H1 (cell line): ENCODE data around the gene RALGAPB. TPM values are rescaled to one million over a fixed set of nuclear protein-coding genes. Genes with fewer than 3 reads are reported as not detected.

Experiments used
- CTCF ChIA-PET: fragments of 300-600 bp; sonication (Branson Sonifier 250); formaldehyde crosslinking; loops from one replicate; lab custom pipeline; 2021; ENCODE audit not compliant: partially characterized antibody; lab: Charles Lee
- POLR2A ChIA-PET: fragments of 300-600 bp; sonication (Branson Sonifier 250); formaldehyde crosslinking; loops from one replicate; lab custom pipeline; 2021; ENCODE audit warnings: inconsistent platforms; ENCODE audit not compliant: partially characterized antibody; lab: Charles Lee
- DNase-seq, 2 experiments: peaks; one replicate each; pipeline versions ENCODE4 v3.0.0 to v3.0.0-alpha.2; 2010 to 2022; ENCODE audit warnings: low spot score in 2 of 2, low read depth in 1 of 2, mixed read lengths in 1 of 2
- FAIRE-seq: peaks from 2 replicates; lab custom pipeline; 2011; peaks lifted over from hg19 to GRCh38; lab: Jason Lieb, UNC
- H2AFZ ChIP-seq: 2 replicates; pipeline ENCODE4 v1.8.1; 2012; ENCODE audit warnings: low read length, inconsistent platforms
- H2AK5ac ChIP-seq: 2 replicates; pipeline ENCODE4 v1.6.1; 2013; ENCODE audit warnings: low read depth, low read length
- H2BK120ac ChIP-seq: replicated peaks from 2 replicates; pipeline ENCODE3; 2013; ENCODE audit warnings: low read depth, low read length, inconsistent platforms
- H2BK12ac ChIP-seq: 2 replicates; pipeline ENCODE4 v1.6.1; 2013; ENCODE audit warnings: low read depth, low read length
- H2BK15ac ChIP-seq: 2 replicates; pipeline ENCODE4 v1.6.1; 2013; ENCODE audit warnings: low read length
- H2BK20ac ChIP-seq: 2 replicates; pipeline ENCODE4 v1.6.1; 2013; ENCODE audit warnings: low read length
- H2BK5ac ChIP-seq: 2 replicates; pipeline ENCODE4 v1.6.1; 2013; ENCODE audit warnings: low read depth, low read length
- H3K14ac ChIP-seq: 2 replicates; pipeline ENCODE4 v1.6.1; 2013; ENCODE audit warnings: inconsistent platforms; ENCODE audit not compliant: insufficient read length
- H3K18ac ChIP-seq: 2 replicates; pipeline ENCODE4 v1.6.1; 2013; ENCODE audit warnings: low read length; ENCODE audit errors: extremely low read depth
- H3K23ac ChIP-seq: 2 replicates; pipeline ENCODE4 v1.6.1; 2013; ENCODE audit warnings: inconsistent platforms; ENCODE audit not compliant: insufficient read length
- H3K23me2 ChIP-seq: 2 replicates; pipeline ENCODE4 v1.6.1; 2013; ENCODE audit warnings: low read depth, low read length
- H3K27ac ChIP-seq: 2 replicates; pipeline ENCODE4 v1.6.1; 2011; ENCODE audit warnings: low read depth, low read length, inconsistent platforms
- H3K27me3 ChIP-seq, 4 experiments: replicated peaks in 1 of 4; 1 replicate in 1 of 4; 2 replicates in 3 of 4; pipeline versions ENCODE4 v1.6.1 to v1.8.1; 2011 to 2013; ENCODE audit warnings: low read length in 3 of 4, mild to moderate bottlenecking in 3 of 4, inconsistent platforms in 2 of 4, mixed read lengths in 2 of 4, moderate library complexity in 1 of 4; ENCODE audit not compliant: control insufficient read depth in 3 of 4, insufficient read depth in 3 of 4; ENCODE audit errors: extremely low read depth in 1 of 4
- H3K36me3 ChIP-seq, 4 experiments: 2 replicates each; pipeline versions ENCODE4 v1.6.1 to v1.8.1; 2011 to 2013; ENCODE audit warnings: mild to moderate bottlenecking in 4 of 4, low read length in 3 of 4, moderate library complexity in 2 of 4, control low read depth in 1 of 4, inconsistent platforms in 1 of 4; ENCODE audit not compliant: insufficient read depth in 4 of 4, control insufficient read depth in 2 of 4
- H3K4ac ChIP-seq: replicated peaks from 2 replicates; pipeline ENCODE3; 2013; ENCODE audit warnings: low read length, low read depth, mixed read lengths, inconsistent platforms; ENCODE audit not compliant: insufficient read length
- H3K4me1 ChIP-seq, 4 experiments: replicated peaks in 1 of 4; 1 replicate in 1 of 4; 2 replicates in 3 of 4; pipeline versions ENCODE4 v1.6.1 to v1.8.1; 2011 to 2013; ENCODE audit warnings: low read length in 3 of 4, inconsistent platforms in 2 of 4, mixed read lengths in 1 of 4; ENCODE audit not compliant: insufficient read depth in 4 of 4, control insufficient read depth in 3 of 4
- H3K4me2 ChIP-seq, 2 experiments: 2 replicates each; pipeline versions ENCODE4 v1.6.1 to v1.8.1; 2011 to 2013; ENCODE audit warnings: low read depth in 2 of 2, low read length in 2 of 2, control low read depth in 1 of 2, inconsistent platforms in 1 of 2, mild to moderate bottlenecking in 1 of 2; ENCODE audit not compliant: insufficient read depth in 1 of 2
- H3K4me3 ChIP-seq, 4 experiments: fragments of 200-600, 300-600 bp in 1 of 4; sonication (generic), shearing (Covaris generic), sonication (Bioruptor Twin) in 1 of 4; 2 replicates each; pipeline versions ENCODE4 v1.5.1 to v1.8.1; 2011 to 2016; ENCODE audit warnings: low read length in 4 of 4, low read depth in 3 of 4, control low read depth in 2 of 4, inconsistent platforms in 2 of 4, mild to moderate bottlenecking in 2 of 4, mixed read lengths in 1 of 4, moderate library complexity in 1 of 4; ENCODE audit not compliant: insufficient read depth in 2 of 4; ENCODE audit errors: extremely low read depth in 1 of 4
- H3K56ac ChIP-seq: replicated peaks from 2 replicates; pipeline ENCODE3; 2013; ENCODE audit warnings: low read depth, mild to moderate bottlenecking, mixed read lengths, low read length, inconsistent platforms; ENCODE audit not compliant: insufficient read length
- H3K79me1 ChIP-seq: 2 replicates; pipeline ENCODE4 v1.6.1; 2013; ENCODE audit warnings: low read depth, low read length, control low read depth
- H3K79me2 ChIP-seq, 2 experiments: 2 replicates each; pipeline versions ENCODE4 v1.6.1 to v1.8.1; 2012 to 2013; ENCODE audit warnings: low read length in 2 of 2, mild to moderate bottlenecking in 2 of 2, inconsistent platforms in 1 of 2; ENCODE audit not compliant: insufficient read depth in 2 of 2, control insufficient read depth in 1 of 2
- H3K9ac ChIP-seq, 4 experiments: replicated peaks in 1 of 4; 1 replicate in 1 of 4; 2 replicates in 3 of 4; pipeline versions ENCODE4 v1.6.1 to v1.8.1; 2011 to 2013; ENCODE audit warnings: low read depth in 3 of 4, low read length in 3 of 4, control low read depth in 2 of 4, mild to moderate bottlenecking in 2 of 4, moderate library complexity in 2 of 4, inconsistent platforms in 1 of 4; ENCODE audit errors: extremely low read depth in 1 of 4
- H3K9me3 ChIP-seq, 2 experiments: 2 replicates each; pipeline versions ENCODE4 v1.6.1 to v1.8.1; 2012 to 2013; ENCODE audit warnings: mild to moderate bottlenecking in 2 of 2, moderate library complexity in 2 of 2, control low read depth in 1 of 2, inconsistent platforms in 1 of 2, low read depth in 1 of 2, low read length in 1 of 2, mixed read lengths in 1 of 2; ENCODE audit not compliant: insufficient read depth in 2 of 2
- H4K20me1 ChIP-seq, 2 experiments: replicated peaks in 1 of 2; 2 replicates each; pipeline versions ENCODE3 to v1.8.1; 2011 to 2013; ENCODE audit warnings: inconsistent platforms in 2 of 2, low read length in 2 of 2, mild to moderate bottlenecking in 1 of 2; ENCODE audit not compliant: insufficient read depth in 2 of 2, control insufficient read depth in 1 of 2
- H4K5ac ChIP-seq: 2 replicates; pipeline ENCODE4 v1.6.1; 2013; ENCODE audit warnings: low read length, low read depth, mixed read lengths, inconsistent platforms; ENCODE audit not compliant: insufficient read length
- H4K8ac ChIP-seq: 2 replicates; pipeline ENCODE4 v1.8.0; 2013; ENCODE audit warnings: mild to moderate bottlenecking, moderate library complexity, low read length, inconsistent platforms; ENCODE audit not compliant: insufficient read depth; ENCODE audit errors: extremely low read depth
- H4K91ac ChIP-seq: replicated peaks from 2 replicates; pipeline ENCODE3; 2013; ENCODE audit warnings: low read length, mixed read lengths, inconsistent platforms; ENCODE audit not compliant: insufficient read length
- ASH2L ChIP-seq: fragments of 200-600, 300-600 bp; sonication (generic); IDR thresholded peaks from one replicate; pipeline ENCODE4 v1.7.1; 2017; ENCODE audit warnings: low read length
- BRCA1 ChIP-seq: IDR thresholded peaks from 2 replicates; pipeline ENCODE4 v1.6.1; 2012; ENCODE audit warnings: low read depth, low read length, improper control_type of control experiment
- CTCF ChIP-seq, 3 experiments: IDR thresholded peaks; 1 replicate in 2 of 3; 2 replicates in 1 of 3; pipeline versions ENCODE4 v1.5.1 to v1.6.1; 2011; ENCODE audit warnings: low read length in 3 of 3, mild to moderate bottlenecking in 3 of 3, inconsistent platforms in 2 of 3, low read depth in 1 of 3, moderate library complexity in 1 of 3; ENCODE audit not compliant: insufficient read depth in 1 of 3; ENCODE audit errors: control extremely low read depth in 1 of 3
- EGR1 ChIP-seq: IDR thresholded peaks from 2 replicates; pipeline ENCODE4 v1.6.1; 2011; ENCODE audit warnings: low read depth, low read length, borderline replicate concordance
- MAFK ChIP-seq: IDR thresholded peaks from 2 replicates; pipeline ENCODE4 v1.6.1; 2012; ENCODE audit warnings: low read depth, mild to moderate bottlenecking, improper control_type of control experiment, low read length
- TAF7 ChIP-seq: optimal IDR thresholded peaks from 2 replicates; pipeline ENCODE3; 2011; ENCODE audit warnings: low read depth, mild to moderate bottlenecking, inconsistent platforms, low read length, moderate library complexity, borderline replicate concordance
- WGBS, 2 experiments: shearing (Covaris generic) in 1 of 2; methylation state at CpG; one replicate each; pipeline versions ENCODE4 v1.1.6 to v1.1.7; 2013 to 2015; ENCODE audit warnings: low lambda C conversion rate in 2 of 2, mixed read lengths in 2 of 2, inconsistent platforms in 1 of 2, low coverage in 1 of 2, missing lambda C conversion rate in 1 of 2; ENCODE audit not compliant: insufficient replicate concordance in 2 of 2, insufficient coverage in 1 of 2, insufficient read length in 1 of 2; ENCODE audit errors: extremely low coverage in 1 of 2, missing lambda C conversion rate in 1 of 2; 5-methylcytosine and 5-hydroxymethylcytosine counted together
- polyA plus RNA-seq, 7 experiments: library from polyadenylated mRNA; depleted of rRNA in 3 of 7; stranded (reverse) in 5 of 7; unstranded in 2 of 7; fragments of >200 nt in 5 of 7; fragments of 200-250 nt in 2 of 7; gene quantifications; 1 replicate in 5 of 7; 2 replicates in 1 of 7; 4 replicates in 1 of 7; pipeline versions ENCODE4 v1.2.1 to v1.2.3, GENCODE V29; 2011 to 2013; ENCODE audit warnings: missing spikeins in 2 of 7, mixed read lengths in 2 of 7
- total RNA-seq: library from RNA; stranded (reverse); fragmentation: NEBNext Ultra II Directional; extraction: Animal tissue kit (Norgen Biotek cat#: 25700); gene quantifications from 2 replicates; pipeline ENCODE4 v1.2.1, GENCODE V29; 2021

The RALGAPB gene
- total and polyA plus RNA-seq, 2 of the 8 experiments (the other 6 are each of a cell fraction or from before 2014, with no cell fraction given): 10.6 to 35.1 TPM

GRCh38 chr20:38452880-38453624, 19.6 kb upstream of the RALGAPB start:
- peaks cover 0 to 15% (median 6%) of the 10 kb centered on the region in 4 experiments; a peak in 4 of 8 replicates for H3K36me3 ChIP-seq
- H3K23me2 ChIP-seq: no peaks in the 10 kb centered on the region
- H3K14ac ChIP-seq: no peak overlapping the region
- H2BK15ac ChIP-seq: no peak overlapping the region
- H4K91ac ChIP-seq: no peak overlapping the region
- H3K18ac ChIP-seq: no peak overlapping the region
- WGBS, 2 experiments: 89% methylated on average over 17 of the region's 19 CpGs; no CpG with 5 or more reads in 1 of the 2 experiments
- no peak overlapping the region for H2BK12ac ChIP-seq
- CTCF ChIA-PET: interaction anchor here (0.7 to 2.7 kb wide), 8 partner anchors 12 to 131 kb away, joined by 3 to 19 read pairs (median 4); partner anchors contain the start of genes RALGAPB and SNHG17
- H3K23ac ChIP-seq: no peak overlapping the region
- no peak for FAIRE-seq
- no peak overlapping the region for H2BK20ac ChIP-seq
- no peak overlapping the region for H2AK5ac ChIP-seq
- H3K9me3 ChIP-seq: no peaks in the 10 kb centered on the region
- no peak overlapping the region for H3K56ac ChIP-seq
- TF ChIP-seq ASH2L (no peak), CTCF (IDR thresholded peaks at IDR 0.05; ENCODE audit: control extremely low read depth in 1 of 3, insufficient read depth in 1 of 3, low read depth in 1 of 3, low read length in 3 of 3) (no peak), BRCA1 (no peak), EGR1 (no peak), TAF7 (no peak), MAFK (no peak)
- TF ChIP-seq, all 59 proteins: peak for 0
- H3K4me2 ChIP-seq: no peak overlapping the region
- POLR2A ChIA-PET: interaction anchor here (0.8 to 15.7 kb wide), 6 partner anchors 14 to 35 kb away, joined by 3 to 285 read pairs (median 4); partner anchors contain the start of genes RALGAPB and SNHG17
- H3K9ac ChIP-seq: no peak overlapping the region
- no peak overlapping the region for H3K27ac ChIP-seq
- no peak overlapping the region for H3K4me3 ChIP-seq
- H3K4me1 ChIP-seq: no peaks in the 10 kb centered on the region
- H3K4ac ChIP-seq: no peak overlapping the region
- H4K8ac ChIP-seq: no peak overlapping the region
- H2BK5ac ChIP-seq: no peak overlapping the region
- H4K5ac ChIP-seq: no peak overlapping the region
- H3K79me2 ChIP-seq: no peaks in the 10 kb centered on the region
- no peaks in the 10 kb centered on the region for H3K27me3 ChIP-seq
- H2AFZ ChIP-seq: no peak overlapping the region
- no peak overlapping the region for H2BK120ac ChIP-seq
- H4K20me1 ChIP-seq: no peaks in the 10 kb centered on the region
- DNase-seq: no peak
- H3K79me1 ChIP-seq: no peaks in the 10 kb centered on the region
